HG03439 (cell line): ENCODE measurements around the gene ITGA8.
"Not testable (repeated sequence)": the region's sequence is repeated elsewhere in the genome, so short reads cannot be mapped to it uniquely, and the experiment has no call there.

Experiments
- ATAC-seq: cut with Tn5 transposase; IDR thresholded peaks from one replicate; pipeline ENCODE4 v1.9.1; 2021; ENCODE audit warnings: mild to moderate bottlenecking, moderate library complexity; ENCODE audit not compliant: unreplicated experiment

Gene ITGA8

GRCh38 chr10:15567952-15568351 is 151.8 kb downstream of the ITGA8 start:
- no peak for ATAC-seq

- no peak for ATAC-seq
Measured at GRCh38 chr10:15563246-15563645, 156.5 kb downstream of the ITGA8 start.

GRCh38 chr10:15562578-15562977 is 157.1 kb downstream of the ITGA8 start:
- no peak for ATAC-seq

DNA sequence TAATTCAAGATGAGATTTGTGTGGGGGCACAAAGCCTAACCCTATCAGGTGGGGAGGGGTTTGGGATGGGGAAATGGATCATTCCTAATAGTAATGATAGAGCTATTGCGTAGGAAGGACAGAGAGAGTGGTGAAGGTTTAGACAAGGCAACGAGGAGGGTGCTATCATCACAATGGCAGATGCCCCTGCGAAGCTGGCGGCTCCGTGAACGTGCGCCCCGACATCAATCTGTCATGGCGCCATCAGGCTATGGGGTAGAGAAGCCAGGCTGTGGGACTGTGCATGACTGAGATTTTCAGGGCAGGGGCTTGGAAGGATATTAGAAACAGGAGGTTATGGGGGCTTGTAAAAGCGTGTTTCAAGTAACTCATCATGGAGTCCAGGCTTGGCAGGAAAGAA is 157.6 kb downstream of the ITGA8 start:
- no peak for ATAC-seq

GRCh38 chr10:15558136-15558535 is 161.6 kb downstream of the ITGA8 start:
- ATAC-seq: no peak

GRCh38 chr10:15557168-15557567 is 162.6 kb downstream of the ITGA8 start:
- ATAC-seq: not testable (repeated sequence)

- ATAC-seq: no peak
Measured at GRCh38 chr10:15550950-15551349, 168.8 kb downstream of the ITGA8 start.

- no peak for ATAC-seq
Measured at GRCh38 chr10:15548331-15548730, 171.4 kb downstream of the ITGA8 start.

- no peak for ATAC-seq
Measured at GRCh38 chr10:15546606-15547005, 173.1 kb downstream of the ITGA8 start.

GRCh38 chr10:15545884-15546283 is 173.8 kb downstream of the ITGA8 start:
- ATAC-seq: no peak

DNA sequence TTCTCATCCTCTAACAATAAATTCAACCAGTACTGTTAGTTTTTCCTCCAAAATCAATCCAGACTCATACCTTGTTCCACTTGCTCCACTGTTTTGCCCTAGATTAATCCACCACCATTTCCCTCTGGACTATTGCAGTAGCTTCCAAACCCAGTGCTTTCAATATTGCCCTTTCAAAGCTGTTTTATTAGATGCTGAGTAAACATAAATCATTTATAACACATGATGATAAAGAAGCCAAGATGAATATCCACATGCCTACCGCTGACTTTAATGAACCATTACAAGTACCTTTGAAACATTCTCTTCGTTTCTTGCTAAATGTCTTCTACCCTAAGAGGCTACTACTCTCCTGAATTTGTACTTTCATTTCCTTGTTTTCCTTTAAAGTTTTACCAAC is 174.5 kb downstream of the ITGA8 start:
- ATAC-seq: no peak

GRCh38 chr10:15543994-15544393 is 175.7 kb downstream of the ITGA8 start:
- ATAC-seq: no peak

GRCh38 chr10:15542817-15543216 is 176.9 kb downstream of the ITGA8 start:
- no peak for ATAC-seq

DNA sequence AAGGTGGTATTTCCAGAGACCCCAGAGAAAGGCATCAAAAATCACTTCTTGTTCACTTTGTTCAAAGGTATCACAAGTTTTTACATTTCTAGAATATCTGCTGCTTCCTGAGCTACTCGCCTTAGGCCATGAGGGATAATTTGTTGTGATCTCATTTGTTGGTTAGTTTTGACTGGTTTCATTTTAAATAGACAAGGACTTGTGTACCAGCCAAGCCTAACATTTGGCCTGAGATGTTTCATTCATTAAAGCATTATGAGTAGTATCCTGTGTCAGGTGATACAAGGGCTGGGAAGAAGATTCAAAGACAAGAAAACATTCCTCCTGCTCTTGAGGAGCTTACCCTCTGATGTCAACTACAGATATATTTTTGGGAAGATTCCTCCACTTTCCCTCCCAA is 178.3 kb downstream of the ITGA8 start:
- ATAC-seq: no peak

DNA sequence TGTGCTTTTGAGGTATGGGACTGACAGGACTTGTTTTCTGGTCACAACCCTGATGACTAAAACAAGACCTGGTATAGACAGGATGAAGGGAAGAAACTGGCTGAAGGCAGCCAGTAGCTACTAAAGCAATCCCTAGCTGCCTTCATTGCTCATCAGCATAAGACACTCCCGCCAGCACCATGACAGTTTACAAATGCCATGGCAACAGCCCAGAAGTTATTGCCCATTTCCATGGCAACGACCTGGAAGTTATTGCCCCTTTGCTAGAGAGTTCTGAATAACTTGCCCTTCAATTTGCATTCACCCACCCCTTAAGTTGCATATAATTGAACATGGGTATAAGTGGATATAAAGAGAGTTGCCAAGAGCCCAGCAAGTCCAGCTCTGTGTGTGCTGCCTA is 179.0 kb downstream of the ITGA8 start:
- no peak for ATAC-seq

GRCh38 chr10:15539262-15539661 is 180.5 kb downstream of the ITGA8 start:
- ATAC-seq: no peak

DNA sequence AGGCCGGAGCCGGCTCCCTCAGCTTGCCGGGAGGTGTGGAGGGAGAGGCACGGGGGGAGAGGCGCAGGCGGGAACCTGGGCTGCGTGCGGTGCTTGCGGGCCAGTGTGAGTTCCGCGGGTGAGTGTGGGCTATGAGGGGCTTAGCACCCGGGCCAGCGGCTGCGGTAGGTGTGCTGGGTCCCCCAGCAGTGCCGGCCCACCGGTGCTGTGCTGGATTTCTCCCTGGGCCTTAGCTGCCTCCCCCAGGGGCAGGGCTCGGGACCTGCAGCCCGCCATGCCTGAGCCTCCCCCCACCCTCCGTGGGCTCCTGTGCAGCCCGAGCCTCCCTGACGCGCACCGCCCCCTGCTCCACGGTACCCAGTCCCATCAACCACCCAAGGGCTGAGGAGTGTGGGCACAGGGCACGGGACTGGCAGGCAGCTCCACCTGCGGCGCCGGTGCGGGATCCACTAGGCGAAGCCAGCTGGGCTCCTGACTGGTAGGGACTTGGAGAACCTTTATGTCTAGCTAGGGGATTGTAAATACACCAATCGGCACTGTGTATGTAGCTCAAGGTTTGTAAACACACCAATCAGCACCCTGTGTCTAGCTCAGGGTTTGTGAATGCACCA is 184.7 kb downstream of the ITGA8 start:
- ATAC-seq: not testable (repeated sequence)

DNA sequence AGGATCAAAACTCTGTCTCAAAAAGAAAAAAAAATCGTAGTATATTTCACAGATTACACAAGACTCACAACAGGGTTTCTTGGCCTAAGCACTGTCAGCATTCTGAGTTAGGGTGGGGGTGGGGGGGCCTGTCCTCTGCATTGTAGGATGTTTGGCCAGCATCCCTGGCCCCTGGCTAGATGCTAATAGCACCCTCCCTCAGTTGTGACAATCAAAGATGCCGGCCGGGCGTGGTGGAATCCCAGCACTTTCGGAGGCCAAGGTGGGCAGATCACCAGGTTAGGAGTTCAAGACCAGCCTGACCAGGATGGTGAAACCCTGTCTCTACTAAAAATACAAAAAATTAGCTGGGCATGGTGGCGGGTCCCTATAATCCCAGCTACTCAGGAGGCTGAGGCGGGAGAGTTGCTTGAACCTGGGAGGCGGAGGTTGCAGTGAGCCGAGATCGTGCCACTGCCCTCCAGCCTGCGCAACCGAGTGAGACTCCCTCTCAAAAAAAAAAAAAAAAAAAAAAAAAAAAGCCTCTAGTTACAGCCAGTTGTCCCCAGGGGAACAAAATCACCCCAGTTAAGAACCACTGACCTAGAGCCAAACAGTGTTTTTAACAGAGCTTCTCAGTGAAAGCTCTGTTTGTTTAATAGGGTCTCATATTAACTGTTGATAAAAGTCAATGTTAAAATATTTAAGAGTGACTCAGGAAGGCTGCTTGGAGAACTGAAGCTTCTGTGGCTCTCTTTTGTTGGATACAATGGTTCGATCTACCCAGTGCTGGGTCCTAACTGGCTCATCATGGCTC is 187.6 kb downstream of the ITGA8 start:
- no peak for ATAC-seq

DNA sequence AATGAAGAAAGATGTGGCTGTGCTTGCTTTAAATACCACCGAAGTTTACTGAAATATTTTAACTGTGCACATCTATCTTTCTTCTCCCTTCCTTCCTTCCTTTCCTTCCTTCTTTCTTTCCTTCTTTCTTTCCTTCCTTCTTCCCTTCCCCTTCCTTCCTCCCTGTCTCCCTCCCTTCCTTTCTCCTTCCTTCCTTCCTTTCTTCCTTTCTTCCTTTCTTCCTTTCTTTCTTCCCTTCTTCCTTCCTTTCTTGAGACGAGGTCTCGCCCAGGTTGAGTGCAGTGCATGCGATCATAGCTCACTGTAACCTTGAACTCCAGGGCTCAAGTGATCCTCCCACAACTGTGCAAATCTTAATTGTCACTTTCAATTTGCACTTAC is 190.9 kb downstream of the ITGA8 start:
- ATAC-seq: no peak

DNA sequence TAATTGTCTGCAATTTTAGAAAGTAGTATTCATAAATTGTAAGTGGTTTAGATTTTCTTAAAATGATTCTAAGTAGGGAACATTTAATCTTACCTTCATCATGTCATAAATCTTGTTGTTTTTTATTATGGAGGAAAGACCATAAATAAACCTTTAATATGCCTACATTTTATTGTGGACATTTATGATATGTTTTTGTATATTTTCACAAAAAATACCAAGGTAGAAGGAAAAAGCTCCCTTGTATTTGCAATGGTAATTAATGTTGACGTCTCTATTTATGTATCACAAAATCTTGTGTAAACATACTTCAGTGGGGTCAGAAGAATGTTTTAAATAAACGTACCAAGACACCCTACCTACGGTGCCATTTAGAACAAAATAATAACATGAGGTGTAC is 193.0 kb downstream of the ITGA8 start:
- ATAC-seq: no peak

GRCh38 chr10:15521328-15521903 is 198.3 kb downstream of the ITGA8 start:
- ATAC-seq: no peak

GRCh38 chr10:15518250-15518649 is 201.5 kb downstream of the ITGA8 start:
- no peak for ATAC-seq
